GM18520 (cell line): ENCODE results near the gene ETAA1.

Source experiments
- ATAC-seq: cut with Tn5 transposase; IDR thresholded peaks from one replicate; pipeline ENCODE4 v1.9.1; 2021; ENCODE audit not compliant: unreplicated experiment

Gene ETAA1

DNA sequence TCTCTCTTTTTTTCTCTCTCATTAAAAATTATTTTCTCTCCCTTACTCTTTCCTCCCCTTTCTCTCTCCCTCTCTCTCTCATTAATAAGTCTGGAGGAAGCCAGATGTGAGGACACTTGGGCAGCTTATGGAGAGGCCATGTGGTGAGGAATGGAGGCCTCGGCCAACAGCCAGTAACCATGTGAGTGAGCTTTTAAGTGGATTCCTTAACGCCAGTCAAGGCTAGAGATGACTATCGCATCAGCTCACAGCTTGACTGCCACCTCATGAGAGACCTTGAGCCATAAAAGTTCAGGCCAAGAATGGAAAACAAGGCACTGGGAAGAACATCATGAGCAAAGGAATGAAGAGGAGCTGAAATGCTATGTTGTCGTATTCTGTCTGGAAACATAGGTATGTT, 39.1 kb downstream of the ETAA1 start:
- ATAC-seq, result no peak

- no peak for ATAC-seq
Measured at GRCh38 chr2:67437114-67437513, 40.0 kb downstream of the ETAA1 start.

DNA sequence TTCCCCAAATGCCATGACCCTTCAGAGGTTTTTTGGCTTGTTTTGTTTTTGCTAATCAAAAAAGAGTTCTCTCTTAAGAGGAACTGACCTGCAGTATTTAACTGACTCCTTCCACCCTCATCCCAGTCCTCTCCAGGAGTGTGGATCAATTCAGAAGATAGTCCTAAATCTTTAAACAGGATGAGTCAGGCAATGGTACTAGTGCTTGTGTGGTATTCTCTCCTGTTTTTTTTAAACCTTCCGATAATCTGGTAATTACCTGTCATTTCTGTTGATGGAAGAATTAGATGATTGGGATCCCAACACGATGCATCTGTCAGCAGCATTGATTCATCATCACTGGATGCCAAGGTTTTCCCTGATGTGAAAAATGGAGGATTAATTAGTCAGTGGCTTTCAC, 41.2 kb downstream of the ETAA1 start:
- no peak for ATAC-seq

DNA sequence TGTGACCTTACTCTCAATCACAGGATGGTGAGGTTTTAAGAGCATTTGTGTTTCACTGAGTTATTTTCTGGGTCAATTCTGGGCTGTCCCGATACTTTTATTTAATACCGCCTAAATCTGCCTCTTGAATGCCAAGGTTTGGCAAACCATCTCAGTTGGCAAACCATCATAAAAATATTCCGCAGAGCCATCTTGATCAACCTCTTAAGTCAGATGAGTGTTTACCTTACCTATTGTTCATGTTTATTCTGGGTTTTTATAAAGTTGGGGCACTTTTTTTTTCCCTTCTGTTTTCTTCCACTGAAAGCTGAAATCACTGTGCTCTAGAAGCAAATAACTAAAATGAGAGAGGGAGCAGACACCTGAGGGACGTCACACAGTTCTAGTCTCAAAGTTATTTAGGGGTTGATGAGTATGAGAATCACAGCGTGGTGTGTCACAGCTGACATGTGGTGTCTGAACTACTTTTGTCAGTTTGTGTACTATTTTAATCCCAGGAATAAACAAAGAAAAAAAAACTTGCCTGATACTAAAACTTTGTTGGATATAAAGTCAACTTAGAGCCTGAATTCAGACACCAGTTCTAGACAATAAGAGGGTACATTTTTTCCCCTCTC, 48.6 kb downstream of the ETAA1 start:
- no peak for ATAC-seq

DNA sequence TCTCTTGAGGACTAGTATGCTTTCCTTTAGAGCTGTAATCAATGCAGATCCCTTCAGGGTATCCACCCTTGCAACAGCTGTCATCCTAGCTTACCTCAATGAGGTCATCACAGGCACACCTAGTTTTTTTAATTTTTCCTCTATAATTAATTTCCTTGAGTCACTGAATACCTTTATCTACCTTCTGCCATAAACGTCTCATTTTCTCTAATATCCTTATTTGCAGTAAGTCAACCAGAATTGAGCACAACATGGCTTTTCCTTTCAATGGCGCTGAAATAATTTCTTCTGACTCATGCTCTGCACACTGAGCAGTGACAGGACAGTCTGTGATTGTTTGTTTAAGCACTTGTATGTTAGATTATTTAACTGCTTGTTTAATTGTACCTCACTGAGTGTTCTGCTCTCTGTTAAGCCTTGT, 49.4 kb downstream of the ETAA1 start:
- ATAC-seq, result no peak

GRCh38 chr2:67448648-67449047, 51.5 kb downstream of the ETAA1 start:
- ATAC-seq, result no peak

- ATAC-seq, result no peak
Measured at GRCh38 chr2:67451086-67451832, 54.1 kb downstream of the ETAA1 start.

GRCh38 chr2:67453310-67453709, 56.2 kb downstream of the ETAA1 start:
- no peak for ATAC-seq

DNA sequence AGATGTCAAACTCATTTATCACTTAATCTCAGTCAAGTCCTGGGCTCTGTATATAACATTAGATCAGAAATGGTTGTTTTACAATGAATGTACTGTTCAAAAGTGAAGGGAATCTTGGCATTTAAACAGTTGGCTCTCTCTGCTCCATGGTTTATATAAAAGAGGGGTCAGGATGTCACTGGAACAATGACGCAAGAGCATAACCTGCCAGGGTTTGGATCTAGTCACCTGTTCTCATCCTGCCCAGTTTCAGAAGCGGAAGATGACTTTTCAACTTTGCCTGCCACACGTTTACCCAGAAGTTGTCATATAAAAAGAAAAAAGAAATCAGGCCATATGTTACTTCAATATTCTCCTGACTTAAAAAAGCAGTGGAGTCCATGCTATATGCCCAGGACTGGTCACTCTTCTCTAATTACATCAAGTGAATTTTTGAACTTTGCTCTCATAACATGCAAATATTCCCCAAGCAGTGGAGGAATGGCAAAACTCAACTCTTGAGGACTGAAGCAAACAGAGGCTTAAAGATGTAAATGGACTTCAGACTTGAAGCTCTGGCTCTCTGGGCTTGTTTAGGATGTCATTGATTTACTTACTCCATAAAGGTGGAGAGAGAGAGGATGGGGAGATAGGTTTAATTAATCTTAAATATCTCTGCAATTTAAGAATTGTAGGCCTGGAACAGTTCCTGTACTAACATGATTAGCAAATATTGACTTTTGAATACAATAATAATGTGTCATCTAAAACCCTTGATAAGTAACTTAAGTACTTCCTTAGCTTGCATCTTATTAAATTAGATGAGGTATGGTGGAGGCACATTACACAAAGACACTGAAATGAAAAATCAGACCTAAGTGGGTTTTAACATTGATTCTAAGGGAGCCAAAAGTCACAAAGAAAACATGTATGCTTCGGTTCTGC, 58.3 kb downstream of the ETAA1 start:
- no peak for ATAC-seq

- no peak for ATAC-seq
Measured at GRCh38 chr2:67456428-67456827, 59.3 kb downstream of the ETAA1 start.

DNA sequence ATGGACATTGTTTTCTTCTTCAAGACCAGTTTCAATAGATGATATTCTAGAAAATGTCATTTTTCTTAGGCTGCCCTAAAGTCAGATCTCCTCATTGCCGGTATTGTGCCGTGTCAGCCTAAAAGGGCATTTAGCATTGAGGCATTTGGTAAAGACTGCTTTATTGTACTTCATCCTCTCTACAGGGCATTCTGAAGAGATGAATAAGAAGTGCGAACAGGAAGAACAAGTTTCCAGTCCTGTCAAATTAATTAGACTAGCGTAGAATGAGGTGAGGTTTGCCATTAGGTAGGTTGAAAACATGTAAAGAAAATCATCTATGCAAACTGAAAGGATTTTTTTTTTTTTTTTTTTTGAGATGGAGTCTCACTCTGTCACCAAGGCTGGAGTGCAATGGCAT, 60.6 kb downstream of the ETAA1 start:
- ATAC-seq, result no peak

DNA sequence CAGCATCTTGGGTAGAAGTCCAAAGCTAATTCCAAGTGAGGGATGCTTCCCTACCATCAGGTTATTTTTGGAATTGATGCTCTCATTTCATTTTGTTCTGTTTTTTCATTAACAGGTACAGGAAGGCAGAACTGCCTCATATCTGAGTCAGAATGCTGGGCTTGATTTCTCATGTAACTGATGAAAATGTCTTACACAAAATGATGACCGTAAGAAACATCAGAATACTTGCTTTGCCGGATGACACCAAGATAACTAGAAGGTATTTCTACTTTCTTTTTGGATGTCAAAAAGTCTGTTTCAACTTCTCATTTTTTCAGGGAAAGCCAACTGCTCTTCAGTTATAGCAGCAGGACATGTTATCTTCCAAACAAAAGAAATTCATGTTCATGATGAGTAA, 62.6 kb downstream of the ETAA1 start:
- ATAC-seq, result no peak
